Lower leg skin (tissue), 4 donors: Measurements from ENCODE around the gene PROZ. TPM values are rescaled to one million over a fixed set of nuclear protein-coding genes. Genes with fewer than 3 reads are reported as not detected.

Experiments
- DNase-seq, 2 donors: peaks; one replicate each; pipeline ENCODE4 v3.0.0-alpha.2; 2019; ENCODE audit warnings: low spot score in 2 of 2
- H3K4me3 ChIP-seq: fragments of 200-600 bp; sonication (generic); 2 replicates; pipeline ENCODE4 v1.5.1; 2017; ENCODE audit warnings: mild to moderate bottlenecking, low read depth; ENCODE audit not compliant: poor library complexity, severe bottlenecking
- POLR2A ChIP-seq, 2 donors: fragments of 450-650 bp; IDR thresholded peaks; one replicate each; pipeline ENCODE4 v1.6.1; 2016 to 2017; ENCODE audit warnings: antibody characterized with exemption in 2 of 2, mild to moderate bottlenecking in 1 of 2, moderate library complexity in 1 of 2
- WGBS, 2 donors: methylation state at CpG; one replicate each; pipeline ENCODE4 v1.1.5; 2018; 5-methylcytosine and 5-hydroxymethylcytosine counted together
- intact Hi-C: fragments of 100-400 bp; cut with DNase I; formaldehyde crosslinking; loops from one replicate; pipeline ENCODE4 v1.15.0; 2023; ENCODE audit warnings: low total_unique reads
- total RNA-seq, 4 donors: library from RNA; depleted of rRNA; stranded (reverse); fragments of >200 nt; gene quantifications; one replicate each; pipeline ENCODE4 v1.1.0, GENCODE V29; 2016
- TF ChIP-seq, protein P1 (sequence below), 3 donors: fragments of 450-650 bp; IDR thresholded peaks; one replicate each; pipeline ENCODE4 v1.5.1; 2016; ENCODE audit warnings: antibody characterized with exemption in 3 of 3, mild to moderate bottlenecking in 3 of 3, moderate library complexity in 2 of 3

Gene PROZ
- total RNA-seq, 4 donors from 2014 or later, result not detected

DNA sequence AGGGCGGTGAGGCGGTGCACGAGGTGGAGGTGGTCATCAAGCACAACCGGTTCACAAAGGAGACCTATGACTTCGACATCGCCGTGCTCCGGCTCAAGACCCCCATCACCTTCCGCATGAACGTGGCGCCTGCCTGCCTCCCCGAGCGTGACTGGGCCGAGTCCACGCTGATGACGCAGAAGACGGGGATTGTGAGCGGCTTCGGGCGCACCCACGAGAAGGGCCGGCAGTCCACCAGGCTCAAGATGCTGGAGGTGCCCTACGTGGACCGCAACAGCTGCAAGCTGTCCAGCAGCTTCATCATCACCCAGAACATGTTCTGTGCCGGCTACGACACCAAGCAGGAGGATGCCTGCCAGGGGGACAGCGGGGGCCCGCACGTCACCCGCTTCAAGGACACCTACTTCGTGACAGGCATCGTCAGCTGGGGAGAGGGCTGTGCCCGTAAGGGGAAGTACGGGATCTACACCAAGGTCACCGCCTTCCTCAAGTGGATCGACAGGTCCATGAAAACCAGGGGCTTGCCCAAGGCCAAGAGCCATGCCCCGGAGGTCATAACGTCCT, 9.4 kb upstream of the PROZ start:
- intact Hi-C loops, result no loop called here
- H3K4me3 ChIP-seq, result no peak overlapping the region
- peak in 1 of 2 donors; percentile 85 for DNase-seq
- TF ChIP-seq, protein P1, sequence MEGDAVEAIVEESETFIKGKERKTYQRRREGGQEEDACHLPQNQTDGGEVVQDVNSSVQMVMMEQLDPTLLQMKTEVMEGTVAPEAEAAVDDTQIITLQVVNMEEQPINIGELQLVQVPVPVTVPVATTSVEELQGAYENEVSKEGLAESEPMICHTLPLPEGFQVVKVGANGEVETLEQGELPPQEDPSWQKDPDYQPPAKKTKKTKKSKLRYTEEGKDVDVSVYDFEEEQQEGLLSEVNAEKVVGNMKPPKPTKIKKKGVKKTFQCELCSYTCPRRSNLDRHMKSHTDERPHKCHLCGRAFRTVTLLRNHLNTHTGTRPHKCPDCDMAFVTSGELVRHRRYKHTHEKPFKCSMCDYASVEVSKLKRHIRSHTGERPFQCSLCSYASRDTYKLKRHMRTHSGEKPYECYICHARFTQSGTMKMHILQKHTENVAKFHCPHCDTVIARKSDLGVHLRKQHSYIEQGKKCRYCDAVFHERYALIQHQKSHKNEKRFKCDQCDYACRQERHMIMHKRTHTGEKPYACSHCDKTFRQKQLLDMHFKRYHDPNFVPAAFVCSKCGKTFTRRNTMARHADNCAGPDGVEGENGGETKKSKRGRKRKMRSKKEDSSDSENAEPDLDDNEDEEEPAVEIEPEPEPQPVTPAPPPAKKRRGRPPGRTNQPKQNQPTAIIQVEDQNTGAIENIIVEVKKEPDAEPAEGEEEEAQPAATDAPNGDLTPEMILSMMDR (IDR thresholded peaks at IDR 0.05), result no peak
- no peak for TF ChIP-seq POLR2A (IDR thresholded peaks at IDR 0.05)
- 91 to 95% methylated on average over 36 to 38 of the region's 38 CpGs for WGBS, 2 donors

DNA sequence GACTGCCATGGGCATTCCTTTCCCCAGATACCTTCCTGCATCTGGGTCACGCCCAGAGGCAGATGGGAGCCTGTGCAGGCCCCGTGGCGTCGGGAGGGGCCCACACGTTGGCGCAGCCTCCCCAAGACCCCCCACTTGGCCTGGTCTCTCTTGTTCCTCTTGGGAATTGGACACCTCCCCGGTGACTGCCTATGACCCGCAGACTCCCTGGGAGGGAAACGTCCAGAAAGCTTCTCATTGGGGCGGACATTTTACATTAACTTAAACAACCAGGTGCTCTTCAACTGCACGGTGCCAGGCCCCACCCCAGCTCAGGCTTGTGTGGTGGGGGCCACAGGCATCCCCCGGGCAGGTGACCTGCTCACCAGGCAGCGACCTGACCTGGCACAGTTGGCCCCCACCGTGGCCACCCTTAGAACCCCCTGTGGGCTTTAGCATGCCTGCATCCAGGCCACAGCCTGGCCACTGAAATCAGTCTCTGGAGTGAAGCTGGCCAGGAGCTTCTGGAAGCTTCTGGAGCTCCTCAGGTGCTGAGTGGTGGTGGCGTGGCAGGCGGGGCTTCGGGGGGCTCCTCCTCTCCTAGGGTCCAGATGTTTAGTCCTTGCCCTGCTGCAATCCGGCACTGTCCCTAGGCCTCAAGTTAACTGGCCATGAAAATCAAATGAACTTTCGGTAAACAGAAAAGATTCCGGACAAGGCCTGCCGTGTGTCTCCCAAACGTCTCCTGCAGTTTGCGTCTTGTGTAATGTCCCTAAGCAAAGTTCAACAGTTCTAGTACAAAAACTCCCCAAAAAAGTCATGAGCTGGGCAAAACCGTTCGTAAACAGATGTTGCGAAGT, 8.5 kb upstream of the PROZ start:
- DNase-seq, result peak in 1 of 2 donors; percentile 83

DNA sequence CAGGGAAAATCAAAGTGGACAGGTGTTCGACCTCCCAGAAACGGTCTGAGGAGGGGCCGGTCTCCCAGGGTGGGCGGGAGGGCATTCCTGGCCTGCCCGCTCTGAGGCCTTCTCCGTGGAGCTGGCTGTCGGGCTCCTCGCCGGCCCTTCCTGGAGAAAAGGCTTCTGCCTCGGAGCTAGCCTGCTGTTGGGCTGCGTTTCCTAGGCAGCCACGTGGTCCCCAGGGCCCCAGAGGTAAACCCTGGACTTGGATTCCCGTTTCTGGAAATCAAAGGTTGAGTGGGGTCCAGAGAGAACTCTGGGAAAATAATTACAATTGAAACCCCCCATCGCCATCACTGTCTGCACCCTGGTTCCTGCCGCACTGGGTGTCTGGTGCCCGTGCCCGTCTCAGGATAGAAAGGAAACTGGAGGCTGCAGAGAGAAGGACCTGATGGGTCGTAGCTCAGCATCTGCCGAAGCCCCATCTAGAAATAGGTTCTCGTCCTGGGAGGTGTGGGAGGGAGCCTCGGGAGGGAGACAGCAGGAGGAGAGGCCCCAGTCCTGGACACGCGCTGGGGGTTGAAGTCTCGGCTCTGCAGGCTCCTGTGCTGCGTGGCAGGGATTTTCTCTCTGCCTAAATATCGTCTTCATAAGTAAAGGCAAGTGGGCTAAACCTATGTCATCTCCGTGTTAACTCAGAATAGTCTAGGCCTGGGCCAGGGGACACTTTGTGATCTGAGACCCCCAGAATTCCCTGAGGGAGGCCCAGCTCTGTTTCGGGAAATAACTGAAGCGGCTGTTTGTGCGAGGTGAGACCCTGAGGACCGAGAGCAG, 7.7 kb upstream of the PROZ start:
- TF ChIP-seq POLR2A (IDR thresholded peaks at IDR 0.05), result no peak
- TF ChIP-seq, protein P1 (IDR thresholded peaks at IDR 0.05), result no peak
- WGBS, 2 donors, result 87 to 90% methylated on average over 30 to 31 of the region's 31 CpGs
- intact Hi-C loops, result no loop called here
- peak in 1 of 2 donors; percentile 83 for DNase-seq
- no peak overlapping the region for H3K4me3 ChIP-seq

More for the DNA sequence above, 8.5 kb upstream of the PROZ start:
- 86 to 89% methylated on average over 22 to 24 of the region's 26 CpGs for WGBS, 2 donors
- intact Hi-C loops, result no loop called here
- no peak overlapping the region for H3K4me3 ChIP-seq
- no peak for TF ChIP-seq POLR2A (IDR thresholded peaks at IDR 0.05)
- TF ChIP-seq, protein P1 (IDR thresholded peaks at IDR 0.05), result no peak

DNA sequence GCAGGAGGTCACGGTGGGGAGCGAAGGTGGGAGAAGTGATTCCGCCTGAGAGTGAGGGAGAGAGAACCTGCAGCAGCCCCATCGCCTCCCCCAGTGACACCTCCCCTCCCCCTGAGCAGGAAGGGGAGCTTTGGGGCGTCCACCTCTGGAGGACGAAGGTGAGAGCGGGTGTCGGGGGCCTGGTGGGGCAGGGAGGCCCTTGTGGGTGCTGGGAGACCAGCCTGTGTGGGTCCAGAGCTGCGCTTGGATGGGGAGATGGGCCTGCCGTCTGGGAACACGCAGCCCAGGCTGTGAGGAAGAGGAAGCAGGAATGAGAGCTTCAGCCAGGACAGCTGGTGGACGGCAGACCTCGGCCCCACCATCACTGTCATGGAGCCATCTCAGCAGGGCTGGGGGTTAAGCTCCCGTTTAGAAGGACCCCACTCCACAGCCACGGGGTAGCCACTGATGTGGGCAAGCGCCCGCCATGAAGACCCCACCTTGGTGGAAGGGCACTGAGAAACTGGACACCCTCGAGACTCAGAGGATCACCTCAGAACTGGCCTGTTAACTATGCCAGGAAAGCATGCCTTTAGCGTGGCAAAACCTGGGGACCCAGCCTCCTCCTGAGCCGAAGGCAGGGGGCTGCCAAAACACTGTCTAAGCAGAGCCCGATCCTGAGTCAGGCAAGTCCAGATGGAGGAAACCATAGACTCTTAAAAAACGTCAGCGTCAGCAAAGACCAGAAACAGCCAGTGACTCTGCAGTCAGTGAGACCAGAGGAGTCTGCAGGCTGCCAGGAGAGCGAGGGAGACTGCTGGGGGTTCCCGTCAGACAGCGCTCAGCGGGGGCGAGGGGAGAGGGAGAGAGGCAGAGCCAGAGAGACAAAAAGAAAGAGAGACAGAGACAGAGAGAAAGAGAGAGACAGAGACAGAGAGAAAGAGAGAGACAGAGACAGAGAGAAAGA, 6.4 kb upstream of the PROZ start:
- TF ChIP-seq, protein P1 (IDR thresholded peaks at IDR 0.05), result no peak
- no peak for TF ChIP-seq POLR2A (IDR thresholded peaks at IDR 0.05)
- intact Hi-C loops, result no loop called here
- 64 to 69% methylated on average over 28 of the region's 28 CpGs for WGBS, 2 donors
- H3K4me3 ChIP-seq, result no peak overlapping the region
- DNase-seq, result peak in 1 of 2 donors; percentile 86

DNA sequence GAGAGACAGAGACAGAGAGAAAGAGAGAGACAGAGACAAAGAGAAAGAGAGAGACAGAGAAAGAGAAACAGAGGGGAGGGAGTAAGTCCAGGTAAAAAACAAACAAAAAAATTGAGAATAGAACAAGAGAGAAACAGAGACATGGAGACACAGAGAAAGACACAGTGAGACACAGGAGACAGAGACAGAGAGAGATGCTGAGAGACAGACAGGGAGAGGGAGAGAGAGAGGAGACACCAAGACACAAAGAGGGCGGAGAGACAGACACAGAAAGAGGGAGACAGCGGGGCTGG, 5.8 kb upstream of the PROZ start:
- intact Hi-C loops, result no loop called here
- no peak for TF ChIP-seq POLR2A (IDR thresholded peaks at IDR 0.05)
- TF ChIP-seq, protein P1 (IDR thresholded peaks at IDR 0.05), result no peak
- DNase-seq, result no peak
- no peak overlapping the region for H3K4me3 ChIP-seq
- WGBS, 2 donors, result 30 to 43% methylated on average over 2 of the region's 2 CpGs
